GM21423 (cell line): ENCODE results near the gene CACTIN.
"Not testable (repeated sequence)": the region's sequence is repeated elsewhere in the genome, so short reads cannot be mapped to it uniquely, and the experiment has no call there.

ENCODE experiments used
- ATAC-seq: cut with Tn5 transposase; IDR thresholded peaks from one replicate; pipeline ENCODE4 v1.9.1; 2021; ENCODE audit warnings: mild to moderate bottlenecking, moderate library complexity; ENCODE audit not compliant: unreplicated experiment

CACTIN gene

DNA sequence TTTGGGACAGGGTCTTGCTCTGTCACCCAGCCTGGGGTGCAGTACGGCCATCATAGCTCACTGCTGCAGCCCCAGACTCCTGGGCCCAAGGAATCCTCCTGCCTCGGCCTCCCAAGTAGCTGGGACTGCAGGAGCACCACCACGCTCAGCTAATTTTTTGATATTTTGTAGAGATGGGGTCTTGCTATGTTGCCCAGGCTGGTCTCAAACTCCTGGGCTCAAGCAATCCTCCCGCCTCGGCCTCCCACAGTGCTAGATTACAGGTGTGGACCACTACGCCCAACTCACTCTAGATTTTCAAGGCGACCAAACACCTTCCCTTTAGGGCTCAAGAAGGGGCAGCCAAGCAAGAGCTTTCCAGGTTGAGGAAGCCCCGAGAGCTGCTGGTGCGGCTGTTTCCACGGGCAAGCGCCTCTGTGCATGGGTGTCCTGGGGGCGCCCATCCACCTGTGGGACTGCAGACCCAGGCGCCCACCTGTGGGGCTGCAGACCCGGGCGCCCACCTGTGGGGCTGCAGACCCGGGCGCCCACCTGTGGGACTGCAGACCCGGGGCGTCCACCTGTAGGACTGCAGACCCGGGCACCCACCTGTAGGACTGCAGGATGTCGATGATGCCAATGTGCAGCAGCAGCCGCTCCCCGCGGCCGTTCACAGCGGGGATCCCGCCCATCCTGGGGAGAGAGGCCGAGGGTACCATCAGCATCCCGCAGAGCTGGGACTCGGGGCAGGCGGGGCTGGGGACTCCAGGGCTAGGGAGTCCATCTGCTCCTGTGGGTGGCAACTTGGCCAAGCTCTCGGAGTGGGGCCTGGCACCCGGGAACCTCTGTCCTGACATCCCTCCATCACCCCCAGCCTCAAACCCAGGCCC lies 21.7 kb upstream of the CACTIN start:
- no peak for ATAC-seq

DNA sequence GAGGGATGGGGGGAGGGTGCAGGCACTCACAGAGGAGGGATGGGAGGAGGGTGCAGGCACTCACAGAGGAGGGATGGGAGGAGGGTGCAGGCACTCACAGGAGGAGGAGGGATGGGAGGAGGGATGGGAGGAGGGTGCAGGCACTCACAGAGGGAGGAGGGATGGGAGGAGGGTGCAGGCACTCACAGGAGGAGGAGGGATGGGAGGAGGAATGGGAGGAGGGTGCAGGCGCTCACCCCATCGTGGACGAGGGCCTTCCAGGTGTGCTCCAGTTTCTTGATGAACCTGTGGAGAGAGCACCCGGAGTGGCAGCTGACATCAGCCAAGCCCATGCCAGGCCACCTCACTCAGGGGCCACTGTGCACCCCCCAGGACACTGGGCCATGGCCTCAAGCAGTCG lies 20.5 kb upstream of the CACTIN start:
- ATAC-seq, result not testable (repeated sequence)

DNA sequence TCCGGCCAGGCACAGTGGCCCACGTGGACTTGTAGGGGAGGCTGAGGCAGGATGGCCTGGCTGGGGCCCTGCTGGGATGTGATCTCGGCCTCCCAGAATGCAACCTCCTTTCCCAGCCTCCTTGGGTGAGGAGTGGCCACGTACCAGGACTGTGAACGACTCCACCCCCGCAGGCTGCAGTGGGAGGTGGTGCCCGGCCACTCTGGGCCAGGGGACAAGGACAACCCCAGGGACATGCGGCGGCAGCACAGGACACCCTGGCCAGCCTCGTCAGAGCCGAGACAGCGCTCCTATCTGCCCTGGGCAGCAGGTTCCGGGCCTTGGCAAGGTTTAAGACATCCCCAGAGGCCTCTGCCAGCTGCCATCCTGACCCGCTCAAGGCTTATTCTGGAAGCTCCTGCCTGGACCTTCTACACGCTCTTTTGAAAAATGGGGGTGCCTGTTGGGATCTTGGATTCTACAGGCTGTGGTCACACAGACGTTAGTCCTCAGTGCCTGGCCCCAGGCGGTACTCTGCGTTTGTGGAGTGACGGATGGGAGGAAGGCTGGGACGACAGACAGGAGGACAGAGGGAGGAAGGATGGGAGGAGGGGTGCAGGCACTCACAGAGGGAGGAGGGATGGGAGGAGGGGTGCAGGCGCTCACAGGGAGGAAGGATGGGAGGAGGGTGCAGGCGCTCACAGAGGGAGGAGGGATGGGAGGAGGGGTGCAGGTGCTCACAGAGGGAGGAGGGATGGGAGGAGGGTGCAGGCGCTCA lies 19.9 kb upstream of the CACTIN start:
- no peak for ATAC-seq

DNA sequence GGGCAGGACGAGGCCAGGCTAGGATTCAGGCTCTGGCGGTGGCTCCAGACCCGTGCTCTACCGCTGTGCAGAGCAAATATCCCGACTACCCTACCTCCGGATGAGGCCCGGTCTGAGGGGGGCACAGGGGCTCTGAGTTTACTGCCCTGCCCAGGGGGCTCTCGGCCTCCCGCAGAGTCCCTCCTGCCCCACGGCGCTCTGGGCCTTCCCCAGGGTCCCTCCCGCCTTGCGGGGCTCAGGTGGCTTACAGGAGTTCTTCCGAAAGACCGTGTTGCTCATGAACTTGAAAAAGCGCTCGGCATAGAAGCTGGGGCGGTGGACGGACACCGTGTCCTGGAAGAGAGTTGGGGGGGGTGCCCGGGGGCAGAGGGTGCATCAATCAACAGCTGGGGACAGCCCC lies 19.1 kb upstream of the CACTIN start:
- no peak for ATAC-seq

DNA sequence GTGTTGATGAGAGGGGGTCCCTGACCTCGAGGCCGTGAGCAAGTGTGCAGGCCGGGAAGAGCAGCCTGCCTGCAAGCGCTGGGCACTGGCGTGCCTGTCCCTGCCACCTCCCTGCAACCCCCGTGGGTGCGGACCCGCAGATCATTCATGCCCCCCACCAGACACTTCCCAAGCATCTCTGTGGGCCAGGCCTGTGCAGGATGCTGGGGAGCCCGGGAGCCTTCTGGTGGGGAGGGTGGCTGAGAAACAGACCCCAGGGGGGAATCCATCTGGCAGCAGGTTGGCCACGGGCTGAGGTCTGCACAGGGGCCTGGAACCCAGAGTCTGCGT lies 18.4 kb upstream of the CACTIN start:
- ATAC-seq, result no peak

DNA sequence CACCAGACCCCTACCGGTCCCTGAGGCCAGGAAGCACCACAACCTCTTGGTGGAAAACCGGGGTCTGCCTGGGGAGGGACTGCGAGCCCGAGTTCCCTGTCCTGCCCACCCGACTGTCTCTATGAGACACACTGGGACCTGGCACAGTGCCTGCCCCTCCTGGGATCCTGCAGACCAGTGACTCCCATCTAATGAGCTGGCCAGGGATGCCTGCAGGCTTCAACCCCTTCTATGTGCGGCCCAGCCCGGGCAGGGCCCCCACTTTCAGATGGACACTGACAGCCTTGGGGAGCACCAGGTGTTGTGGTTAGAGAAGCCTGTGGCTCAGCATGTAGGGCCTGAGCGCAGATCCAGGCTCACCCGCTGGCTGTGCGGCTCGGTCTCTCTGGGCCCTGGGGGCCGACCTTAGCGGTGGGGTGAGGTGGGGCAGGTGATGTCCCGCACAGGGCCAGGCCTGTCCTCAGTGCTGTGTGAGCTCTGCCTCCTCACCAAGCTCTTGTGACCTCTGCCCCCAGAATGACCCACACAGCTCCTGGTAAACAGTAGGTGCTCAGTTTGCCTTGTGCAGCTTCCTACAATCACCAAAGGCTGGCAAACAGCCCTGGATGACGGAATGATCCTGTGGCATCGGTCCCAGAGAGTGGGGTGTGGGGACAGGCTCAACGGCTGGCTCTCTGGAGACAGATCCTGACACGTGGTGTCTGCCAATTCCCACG lies 17.9 kb upstream of the CACTIN start:
- ATAC-seq, result no peak

DNA sequence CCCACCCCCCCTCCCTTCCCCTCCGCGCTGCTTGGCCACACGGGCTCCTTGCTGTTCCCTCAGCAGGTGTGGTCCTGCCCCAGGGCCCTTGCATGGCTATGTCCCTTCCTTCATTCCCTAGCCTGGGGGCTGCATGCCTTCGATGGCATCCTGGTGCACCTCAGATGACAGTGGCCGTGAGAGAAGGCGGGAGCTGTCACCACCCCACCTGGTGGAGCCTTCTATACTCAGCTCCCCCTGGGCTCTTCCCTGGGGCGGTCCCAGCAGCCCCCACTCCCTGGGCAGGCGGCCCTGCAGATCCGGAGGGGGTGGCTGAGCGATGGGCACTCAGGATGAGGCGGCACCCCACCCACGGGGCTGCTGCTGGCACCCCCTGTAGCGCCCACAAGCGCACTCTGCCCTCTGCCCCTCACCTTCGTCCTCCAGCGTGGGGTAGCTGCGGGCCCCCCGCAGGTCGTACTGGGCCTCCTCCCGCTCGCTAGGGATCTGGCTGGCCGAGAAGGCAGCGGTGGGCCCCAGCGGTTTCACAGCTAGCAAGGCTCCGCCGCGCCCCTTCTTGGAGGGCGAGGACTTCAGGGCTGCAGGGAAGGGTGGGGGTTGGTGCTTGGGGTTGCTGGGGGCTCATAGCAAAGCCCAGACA lies 17.2 kb upstream of the CACTIN start:
- no peak for ATAC-seq

DNA sequence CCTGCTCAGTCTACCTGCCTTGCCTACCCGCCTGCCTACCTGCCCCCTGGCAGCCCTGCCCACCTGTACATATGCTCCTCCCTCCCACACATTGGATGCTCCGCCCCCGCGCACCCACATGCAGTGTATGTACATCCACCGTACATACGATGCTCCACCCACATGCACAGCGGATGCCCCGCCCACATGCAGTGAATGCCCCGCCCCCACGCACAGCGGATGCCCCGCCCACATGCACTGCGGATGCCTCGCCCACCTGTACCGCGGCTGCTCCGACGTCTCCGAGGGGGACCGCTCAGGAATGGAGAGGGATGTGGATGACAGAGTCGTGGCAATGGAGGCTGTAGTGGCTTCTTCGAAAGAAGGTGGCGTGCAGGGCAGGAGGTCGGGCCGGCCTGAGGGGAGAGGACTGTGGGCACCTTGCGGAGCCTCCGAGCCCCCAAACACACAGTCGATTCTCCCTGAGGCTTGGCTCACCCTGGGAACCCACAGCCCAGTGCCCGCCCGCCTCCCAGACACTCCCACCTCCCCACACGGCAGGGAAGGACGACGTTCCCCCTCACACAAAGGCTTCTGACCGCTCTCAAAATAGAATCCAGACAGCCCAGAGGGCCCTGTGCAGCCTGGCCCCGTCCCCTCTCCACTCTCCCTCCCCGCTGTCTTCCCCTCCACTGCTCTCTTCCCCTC lies 16.5 kb upstream of the CACTIN start:
- ATAC-seq, result no peak

DNA sequence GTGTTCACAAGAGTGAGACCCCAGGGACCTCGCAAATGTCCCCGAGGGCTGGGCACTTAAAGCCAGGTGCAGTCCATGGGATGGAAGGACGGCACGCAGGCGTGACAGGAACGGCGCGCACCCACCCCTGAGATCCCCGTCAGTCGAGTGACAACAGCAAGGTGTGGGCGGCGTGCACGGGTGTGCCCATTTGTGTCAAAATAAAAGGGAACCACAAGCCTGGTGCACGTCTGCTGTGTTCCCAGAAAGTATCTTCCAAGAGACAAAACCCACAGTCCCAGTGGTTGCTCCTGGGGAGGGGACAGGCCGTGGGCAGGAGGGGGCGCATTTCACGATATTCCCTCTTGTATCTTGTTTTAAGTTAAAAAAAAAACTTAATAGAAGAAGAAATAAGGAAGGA lies 15.7 kb upstream of the CACTIN start:
- no peak for ATAC-seq

DNA sequence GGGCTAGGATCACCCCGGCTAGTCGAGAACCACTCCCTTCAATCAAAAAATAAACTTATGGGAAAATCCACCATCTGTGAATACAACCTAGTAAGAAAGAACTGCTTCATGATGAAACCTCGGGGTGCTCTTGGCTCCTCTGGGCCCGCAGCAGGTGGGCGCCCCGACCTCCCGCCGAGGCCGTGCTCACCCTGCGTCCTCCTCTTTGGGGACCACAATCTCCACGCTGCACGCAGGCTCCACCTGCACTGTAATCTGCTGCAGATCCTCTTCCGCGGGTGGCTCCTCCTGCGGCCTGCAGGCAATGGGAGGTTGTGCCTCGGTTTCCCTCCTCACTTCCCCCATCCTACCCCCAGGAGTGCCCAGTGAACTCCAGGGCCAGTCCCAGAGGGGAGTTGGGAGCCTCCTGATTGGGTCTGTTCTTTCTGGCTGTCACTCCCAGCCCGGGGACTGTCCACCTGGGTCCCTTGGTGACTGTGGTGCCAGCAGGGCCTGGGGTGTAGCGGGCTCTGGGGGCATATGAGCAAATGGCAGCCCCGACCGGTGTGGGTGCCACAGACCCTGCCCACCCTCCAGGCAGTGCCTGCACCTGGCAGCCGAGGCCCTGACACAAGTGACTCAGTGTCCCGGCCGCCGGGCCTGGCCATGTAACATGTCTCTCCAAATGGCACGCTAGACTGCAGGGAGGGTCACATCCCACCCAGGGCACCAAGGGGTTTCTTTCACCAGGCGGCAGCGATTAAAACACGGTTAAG lies 15.1 kb upstream of the CACTIN start:
- no peak for ATAC-seq

DNA sequence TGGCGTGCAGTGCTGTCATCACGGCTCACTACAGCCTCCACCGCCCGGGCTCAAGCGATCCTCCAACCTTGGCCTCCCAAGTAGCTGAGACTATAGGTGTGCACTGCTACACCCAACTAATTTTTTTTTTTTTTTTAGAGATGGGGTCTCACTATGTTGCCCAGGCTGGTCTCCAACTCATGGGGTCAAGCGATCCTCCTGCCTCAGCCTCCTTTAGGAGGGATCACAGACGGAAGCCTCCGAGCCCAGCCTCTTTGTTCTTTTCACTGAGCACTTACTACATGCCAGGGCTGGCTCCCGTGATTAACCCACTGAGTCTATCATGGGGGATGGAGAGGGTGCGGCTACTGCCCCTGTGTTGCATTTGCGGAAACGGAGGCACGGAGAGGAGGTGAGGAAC lies 12.9 kb upstream of the CACTIN start:
- no peak for ATAC-seq

DNA sequence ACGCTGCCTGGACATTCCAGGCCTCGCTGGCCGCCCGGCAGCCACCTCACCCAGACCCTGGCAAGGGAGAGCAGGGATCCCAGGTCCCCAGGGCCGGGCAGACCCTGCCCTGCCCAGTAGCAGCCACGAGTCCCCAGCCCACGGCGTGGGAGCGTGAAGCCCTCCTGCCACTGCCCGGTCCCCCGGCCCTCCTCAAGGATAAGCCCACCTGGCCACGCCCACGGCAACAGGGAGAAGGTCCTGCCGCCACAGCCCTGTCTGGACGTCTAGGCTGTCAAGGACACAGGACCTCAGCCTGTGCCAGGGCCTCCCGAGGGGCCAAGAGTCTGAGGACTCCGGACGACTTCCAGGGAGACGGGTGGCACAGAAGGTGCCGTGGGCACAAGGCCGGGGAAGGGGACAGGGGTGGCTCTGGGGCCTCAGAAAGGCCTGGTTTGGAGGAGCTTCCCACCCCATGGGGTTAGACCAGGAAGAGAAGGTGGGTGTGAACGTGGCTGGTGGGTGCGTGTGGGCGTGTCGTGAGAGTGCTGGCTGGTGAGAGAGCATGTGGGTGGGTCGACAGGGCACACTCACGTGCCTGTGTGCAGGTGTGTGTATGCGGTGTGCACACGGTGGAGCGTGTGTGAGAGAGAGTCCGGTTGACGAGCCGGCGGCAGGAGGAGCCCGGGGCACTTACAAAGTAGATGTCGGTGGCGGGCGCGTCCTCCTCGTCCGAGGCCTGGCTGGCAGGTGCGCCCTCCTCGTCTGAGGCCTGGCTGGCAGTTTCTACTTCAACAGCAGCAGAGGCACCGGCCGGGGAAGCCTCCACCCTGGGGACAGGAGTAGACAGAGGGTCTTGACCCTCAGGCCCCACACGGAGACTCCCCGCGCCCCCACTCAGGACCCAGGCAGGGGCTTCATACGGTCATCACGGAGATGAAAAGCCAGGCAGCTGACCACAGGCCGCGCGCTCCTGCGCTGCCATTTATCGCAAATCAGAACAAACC lies 11.9 kb upstream of the CACTIN start:
- ATAC-seq, result no peak

DNA sequence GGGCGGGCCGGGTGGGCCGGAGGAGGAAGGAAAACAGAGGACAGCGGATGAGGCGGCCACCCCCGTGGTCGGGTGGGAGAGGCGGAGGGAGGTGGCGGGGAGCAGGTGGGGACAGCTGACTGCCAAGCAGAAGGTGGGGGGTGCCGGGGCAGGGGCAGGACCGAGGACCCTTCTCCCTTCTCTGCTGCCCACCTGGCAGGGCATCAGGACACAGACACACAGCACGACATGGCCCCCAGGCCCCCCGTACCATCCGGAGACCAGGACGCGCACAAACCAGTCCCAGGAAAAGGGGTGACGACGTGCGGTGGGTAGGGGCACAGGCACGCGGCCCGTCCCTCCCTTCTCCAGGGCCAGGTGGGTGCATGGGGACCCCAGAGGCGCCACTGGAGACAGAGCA lies 11.0 kb upstream of the CACTIN start:
- no peak for ATAC-seq

DNA sequence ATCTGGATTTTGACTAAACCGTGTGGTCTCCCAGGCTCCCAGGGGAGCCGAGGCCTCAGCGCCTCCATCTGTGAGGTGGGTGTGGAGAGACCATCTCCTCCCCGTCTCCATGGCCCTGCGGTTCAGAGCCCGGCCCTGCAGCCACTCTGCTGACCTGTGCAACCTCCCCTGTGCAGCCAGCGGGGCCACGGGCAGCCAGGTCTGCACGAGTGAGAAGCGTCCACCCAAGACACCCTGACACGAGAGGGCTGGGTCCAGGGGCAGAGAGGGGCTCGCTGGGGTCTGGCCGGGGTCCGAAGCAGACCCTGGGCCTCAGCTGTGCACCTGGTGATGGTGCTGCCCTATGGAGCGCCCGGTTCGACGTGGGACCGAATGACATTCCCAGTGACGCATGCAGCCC lies 10.4 kb upstream of the CACTIN start:
- ATAC-seq, result no peak

DNA sequence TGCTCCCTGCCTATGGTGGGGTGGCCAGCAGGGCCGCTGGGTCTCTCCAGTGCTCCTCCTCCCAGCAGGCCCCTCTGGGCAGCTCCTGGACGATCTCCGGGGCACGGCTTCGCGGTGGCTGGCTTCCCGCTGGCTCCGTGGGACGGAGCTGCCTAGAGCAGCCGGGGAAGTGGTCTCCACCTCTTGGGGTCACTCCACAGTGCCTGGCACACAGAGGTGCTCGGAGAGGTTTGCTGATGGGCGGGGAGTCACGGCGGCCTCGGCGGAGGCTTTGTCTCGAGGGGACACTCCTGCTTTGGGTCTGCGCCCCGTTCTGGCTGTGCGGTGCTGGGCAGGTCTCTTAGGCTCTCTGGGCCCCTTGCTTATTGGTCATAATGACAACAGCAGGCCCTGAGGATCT lies 9.9 kb upstream of the CACTIN start:
- ATAC-seq, result no peak

DNA sequence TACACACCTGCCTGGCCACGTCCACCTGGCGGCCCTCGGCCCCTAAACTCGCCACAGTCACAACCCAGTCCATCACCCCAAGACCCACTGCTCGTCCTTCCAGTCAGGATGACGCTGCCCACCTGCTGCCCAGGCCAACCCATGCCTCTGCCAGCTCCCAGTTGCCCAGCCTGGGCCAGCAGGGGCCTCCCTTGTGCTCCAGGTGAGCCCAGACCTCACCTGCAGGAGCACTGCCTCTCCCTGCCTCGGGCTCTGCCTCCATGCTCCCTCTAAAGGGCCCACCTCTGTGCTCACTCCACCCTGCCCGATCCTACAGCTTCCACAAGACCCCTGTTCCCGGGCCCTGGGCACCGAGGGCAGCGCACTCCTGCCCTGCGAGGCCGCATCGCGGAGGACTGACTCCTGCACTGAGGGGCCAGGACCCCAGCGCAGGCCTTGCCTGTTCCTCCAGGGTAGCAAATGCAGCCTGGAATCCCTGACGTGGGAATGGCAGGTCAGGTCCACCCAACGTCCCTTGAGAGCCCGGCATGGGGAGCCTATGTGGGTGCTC lies 8.0 kb upstream of the CACTIN start:
- no peak for ATAC-seq

DNA sequence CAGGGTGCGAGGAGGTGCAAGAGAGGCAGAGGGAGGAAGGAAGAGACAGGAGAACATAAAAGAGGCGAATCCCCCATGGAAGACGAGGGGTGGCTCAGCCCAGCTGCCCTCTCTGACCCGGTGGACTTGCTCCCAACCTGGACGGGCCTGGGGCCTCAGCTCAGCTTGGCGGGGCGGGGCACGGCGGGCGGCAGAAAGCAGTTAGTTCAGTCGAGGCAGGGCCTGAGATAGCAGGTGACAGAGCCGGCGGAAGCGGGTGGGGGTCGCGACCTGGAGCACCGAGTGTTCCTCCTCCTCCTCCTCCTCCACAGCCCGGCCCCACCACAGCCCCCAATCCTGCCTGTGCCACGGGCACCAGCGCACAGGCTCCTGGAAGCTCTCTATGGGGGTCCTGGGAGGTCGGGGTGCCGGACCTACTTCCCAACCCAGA lies 7.0 kb upstream of the CACTIN start:
- no peak for ATAC-seq

DNA sequence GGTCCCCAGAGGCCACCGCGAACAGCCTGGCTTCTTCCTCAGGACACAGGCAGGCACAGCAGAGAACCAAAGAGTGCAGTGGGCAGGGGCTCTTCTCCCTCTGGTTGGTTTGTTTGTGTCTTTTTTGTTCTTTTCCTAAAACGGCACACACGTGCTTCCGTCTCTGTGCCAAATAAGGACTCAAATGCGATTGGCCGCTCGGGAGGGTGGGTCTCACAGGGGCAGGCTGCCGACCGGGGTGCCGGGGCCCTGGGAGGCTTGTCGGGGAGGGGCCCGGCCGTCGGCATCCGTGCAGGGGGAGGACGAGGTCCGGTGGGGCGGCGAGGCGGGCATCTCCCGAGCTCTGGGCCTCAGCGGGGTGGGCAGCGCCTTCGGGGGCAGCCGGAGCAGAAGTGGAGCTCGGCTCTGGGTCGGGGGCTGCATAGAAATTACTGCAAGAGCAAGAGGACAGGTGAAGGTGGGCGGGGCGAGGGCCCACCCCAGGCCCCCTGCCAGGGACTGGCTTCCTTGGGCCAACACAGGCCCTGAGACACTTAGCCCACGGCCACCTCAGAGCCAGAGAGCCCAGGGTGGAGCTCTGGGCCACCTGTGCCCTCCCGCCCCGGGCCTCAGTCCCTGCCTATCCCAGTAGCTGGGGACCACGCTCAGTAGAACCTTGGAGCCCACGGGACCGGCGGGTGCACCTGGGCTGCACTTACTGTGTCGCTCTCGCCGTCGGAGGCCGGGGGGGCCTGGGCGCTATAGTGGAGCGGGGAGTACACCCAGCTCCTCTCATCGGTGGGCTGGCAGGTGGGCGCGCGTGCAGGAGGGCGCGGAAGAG lies 6.4 kb upstream of the CACTIN start:
- ATAC-seq, result no peak
